GM18951 (cell line): ENCODE measurements around the gene ESRRA.

ENCODE experiments used
- POLR2A ChIP-seq: IDR thresholded peaks from 4 replicates; pipeline ENCODE4 v1.6.1; 2011; ENCODE audit warnings: mild to moderate bottlenecking; ENCODE audit not compliant: insufficient read length, insufficient read depth; ENCODE audit errors: extremely low read depth
- in situ Hi-C: fragments of 300-500 bp; cut with MboI; formaldehyde crosslinking; loops from one replicate; pipeline ENCODE4 v1.12.0; 2022; ENCODE audit warnings: low sequenced_read_pairs, mixed read lengths, inconsistent platforms; ENCODE audit not compliant: unreplicated experiment

ESRRA gene

GRCh38 chr11:64341851-64342791 lies 36.8 kb downstream of the ESRRA start:
- in situ Hi-C loops, result no loop called here
- no peak for TF ChIP-seq POLR2A

- in situ Hi-C loops, result no loop called here
These were observed 37.8 kb downstream of the ESRRA start for GRCh38 chr11:64342869-64343745.

GRCh38 chr11:64343767-64344559 lies 38.6 kb downstream of the ESRRA start:
- no peak for TF ChIP-seq POLR2A
- in situ Hi-C loops, result no loop called here

More at GRCh38 chr11:64342869-64343745, 37.8 kb downstream of the ESRRA start:
- TF ChIP-seq POLR2A, result no peak

GRCh38 chr11:64344787-64345186 lies 39.5 kb downstream of the ESRRA start:
- TF ChIP-seq POLR2A, result no peak
- in situ Hi-C loops, result no loop called here

GRCh38 chr11:64347193-64347867 lies 42.0 kb downstream of the ESRRA start:
- in situ Hi-C loops, result no loop called here
- TF ChIP-seq POLR2A, result no peak

GRCh38 chr11:64348383-64349024 lies 43.2 kb downstream of the ESRRA start:
- in situ Hi-C loops, result no loop called here
- no peak for TF ChIP-seq POLR2A

GRCh38 chr11:64349025-64349387 lies 43.7 kb downstream of the ESRRA start:
- in situ Hi-C loops, result no loop called here
- no peak for TF ChIP-seq POLR2A

GRCh38 chr11:64349404-64349803 lies 44.1 kb downstream of the ESRRA start:
- TF ChIP-seq POLR2A, result no peak
- in situ Hi-C loops, result no loop called here

GRCh38 chr11:64351136-64351631 lies 45.9 kb downstream of the ESRRA start:
- in situ Hi-C loops, result no loop called here

GRCh38 chr11:64352099-64352994 lies 47.0 kb downstream of the ESRRA start:
- TF ChIP-seq POLR2A, result no peak
- in situ Hi-C loops, result no loop called here

More at GRCh38 chr11:64351136-64351631, 45.9 kb downstream of the ESRRA start:
- TF ChIP-seq POLR2A, result no peak

GRCh38 chr11:64352995-64353714 lies 47.8 kb downstream of the ESRRA start:
- in situ Hi-C loops, result no loop called here

More at GRCh38 chr11:64352995-64353714, 47.8 kb downstream of the ESRRA start:
- TF ChIP-seq POLR2A, result no peak
